ENCODE measurements around the gene PPP1R9A. TPM values are rescaled to one million over a fixed set of nuclear protein-coding genes. Genes with fewer than 3 reads are reported as not detected.

The PPP1R9A gene
- total RNA-seq, 2 donors from 2014 or later = not detected

DNA sequence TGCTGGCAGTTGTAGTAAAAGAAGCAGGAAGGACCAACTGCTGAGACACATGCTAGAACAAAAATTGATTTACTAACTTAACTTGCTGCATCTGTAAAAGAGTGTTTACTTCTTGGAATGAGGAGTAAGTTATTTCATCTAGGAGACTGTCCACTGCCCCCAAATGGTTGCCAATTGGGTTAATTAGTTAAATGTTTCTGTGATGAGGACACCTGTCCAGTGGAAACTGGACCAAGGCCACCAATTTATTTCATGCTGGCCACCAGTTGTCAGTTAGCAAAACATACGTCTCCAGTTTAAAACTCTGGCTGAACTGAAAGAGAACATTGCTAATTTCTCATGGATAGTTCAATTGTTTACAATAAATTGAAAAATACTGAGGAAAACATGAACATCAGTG is 191.7 kb downstream of the PPP1R9A start:
- H3K36me3 Mint-ChIP-seq (ENCODE audit: low read depth) = no peaks in the 10 kb centered on the region
- no peaks in the 10 kb centered on the region for H3K4me1 Mint-ChIP-seq
- H3K9me3 Mint-ChIP-seq = no peaks in the 10 kb centered on the region
- H3K27me3 Mint-ChIP-seq = no peaks in the 10 kb centered on the region
- no peak overlapping the region for H3K4me3 Mint-ChIP-seq
- ATAC-seq (replicated peaks) = no peak
- no peak overlapping the region for H3K27ac Mint-ChIP-seq

DNA sequence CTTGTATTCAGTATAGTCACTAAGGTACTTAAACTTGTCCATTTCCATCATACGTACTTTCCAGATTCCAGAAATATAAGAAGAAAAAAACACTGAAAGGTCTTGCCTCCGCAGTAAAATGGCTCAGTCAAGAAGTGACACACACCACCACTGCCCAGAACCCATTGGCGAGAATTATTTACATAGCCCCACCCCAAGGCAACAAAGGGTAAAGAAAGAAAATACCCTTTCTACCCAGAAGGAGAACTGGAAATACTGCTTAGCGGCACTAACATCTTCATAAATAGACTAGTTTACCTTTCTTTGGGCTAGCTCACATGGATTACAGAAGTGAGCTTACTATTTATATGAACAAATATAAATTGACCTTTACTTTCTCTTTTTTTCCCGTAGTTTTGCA is 194.0 kb downstream of the PPP1R9A start:
- Mint-ChIP-seq H3K36me3 (ENCODE audit: low read depth) (no peaks in the 10 kb centered on the region), H3K4me3 (no peak overlapping the region), H3K9me3 (no peaks in the 10 kb centered on the region), H3K27ac (no peak overlapping the region), H3K4me1 (no peaks in the 10 kb centered on the region), H3K27me3 (no peaks in the 10 kb centered on the region)
- no peak for ATAC-seq (replicated peaks)

DNA sequence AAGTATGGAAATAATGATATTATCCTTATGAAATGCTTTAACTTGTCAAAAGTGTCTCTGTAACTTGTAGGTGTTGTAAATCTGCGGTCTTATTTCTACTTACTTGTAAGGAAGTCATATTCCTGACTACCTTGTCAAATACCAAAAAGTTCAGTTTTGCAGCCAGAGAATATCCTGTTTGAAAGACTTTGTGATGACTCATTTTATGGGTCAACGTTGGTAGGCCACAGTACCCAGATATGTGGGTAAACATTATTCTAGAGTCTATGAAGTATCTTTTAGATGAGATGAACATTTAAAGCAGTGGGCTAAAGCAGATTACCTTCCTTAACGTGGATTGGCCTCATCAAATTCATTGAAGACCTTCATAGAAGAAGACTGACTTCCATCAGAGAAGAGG is 195.3 kb downstream of the PPP1R9A start:
- Mint-ChIP-seq H3K4me1 (no peaks in the 10 kb centered on the region), H3K36me3 (ENCODE audit: low read depth) (no peaks in the 10 kb centered on the region)
- no peak for ATAC-seq (replicated peaks)

DNA sequence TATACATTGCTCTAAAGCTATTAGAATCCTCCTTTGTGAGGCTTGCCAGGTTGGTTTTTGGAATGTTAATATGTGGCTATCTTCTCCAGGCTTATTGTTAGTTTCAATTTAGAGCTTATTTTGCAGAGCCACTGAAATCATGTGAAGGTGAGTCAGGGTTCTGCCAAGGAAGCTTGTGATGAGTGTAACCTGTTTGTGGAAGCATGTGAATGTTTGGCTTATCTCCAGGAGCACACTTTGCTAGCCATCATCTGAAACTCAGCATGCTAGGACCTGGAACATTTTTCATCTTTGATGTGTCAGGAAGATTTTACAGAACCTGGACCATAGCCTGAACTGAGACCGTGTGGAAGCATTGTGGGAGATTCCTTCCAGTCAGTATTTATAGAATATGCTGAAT is 197.3 kb downstream of the PPP1R9A start:
- no peak overlapping the region for H3K4me3 Mint-ChIP-seq
- H3K27ac Mint-ChIP-seq = no peak overlapping the region
- no peaks in the 10 kb centered on the region for H3K4me1 Mint-ChIP-seq
- ATAC-seq (replicated peaks) = no peak
- no peaks in the 10 kb centered on the region for H3K9me3 Mint-ChIP-seq
- peaks cover 2% of the 10 kb centered on the region for H3K27me3 Mint-ChIP-seq
- no peaks in the 10 kb centered on the region for H3K36me3 Mint-ChIP-seq (ENCODE audit: low read depth)

More for the DNA sequence above, 195.3 kb downstream of the PPP1R9A start:
- H3K27ac Mint-ChIP-seq = no peak overlapping the region
- H3K27me3 Mint-ChIP-seq = no peaks in the 10 kb centered on the region
- H3K9me3 Mint-ChIP-seq = no peaks in the 10 kb centered on the region
- H3K4me3 Mint-ChIP-seq = no peak overlapping the region

DNA sequence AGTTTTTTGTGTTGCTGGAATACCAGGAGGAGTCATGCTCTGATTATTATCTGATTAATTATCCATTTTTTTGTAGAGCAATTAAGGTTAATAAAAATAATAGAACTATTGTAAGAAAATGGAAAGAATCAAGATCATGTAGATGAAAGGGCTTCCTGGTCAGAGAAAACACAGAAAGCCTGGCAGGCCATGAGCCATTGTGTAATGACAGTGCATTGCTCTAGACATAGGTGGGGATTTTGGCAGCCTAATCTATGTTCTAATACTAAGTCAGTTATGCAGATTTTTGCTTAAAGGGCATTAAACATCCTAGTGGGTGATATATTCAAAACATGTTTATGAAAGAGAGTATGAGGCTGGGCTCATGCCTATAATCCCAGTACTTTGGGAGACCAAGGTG is 198.2 kb downstream of the PPP1R9A start:
- no peak for ATAC-seq (replicated peaks)
- Mint-ChIP-seq H3K9me3 (no peaks in the 10 kb centered on the region), H3K36me3 (ENCODE audit: low read depth) (no peaks in the 10 kb centered on the region), H3K4me1 (no peaks in the 10 kb centered on the region), H3K27ac (no peak overlapping the region), H3K27me3 (peaks cover 2% of the 10 kb centered on the region), H3K4me3 (no peak overlapping the region)

DNA sequence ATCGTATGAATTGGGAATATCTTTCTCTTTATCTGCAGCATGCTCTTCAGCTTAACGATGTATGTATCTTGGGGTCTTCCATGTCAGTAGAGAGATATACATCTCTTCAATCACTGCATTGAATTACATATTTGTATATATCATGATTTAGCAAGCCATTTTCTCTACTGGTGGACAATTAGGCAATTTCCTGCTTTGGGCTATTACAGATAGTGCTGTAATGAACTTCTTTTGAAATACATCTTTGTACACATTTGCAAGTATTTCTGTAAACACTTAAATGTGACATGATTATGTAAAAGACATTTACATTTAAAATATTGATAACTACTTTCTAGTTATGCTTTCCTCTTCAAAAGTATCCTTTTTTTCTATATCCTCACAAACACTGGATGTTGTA is 199.0 kb downstream of the PPP1R9A start:
- ATAC-seq (replicated peaks) = no peak
- Mint-ChIP-seq H3K27ac (no peak overlapping the region), H3K4me3 (no peak overlapping the region), H3K9me3 (no peaks in the 10 kb centered on the region), H3K27me3 (peaks cover 3% of the 10 kb centered on the region), H3K36me3 (ENCODE audit: low read depth) (no peaks in the 10 kb centered on the region), H3K4me1 (no peaks in the 10 kb centered on the region)

DNA sequence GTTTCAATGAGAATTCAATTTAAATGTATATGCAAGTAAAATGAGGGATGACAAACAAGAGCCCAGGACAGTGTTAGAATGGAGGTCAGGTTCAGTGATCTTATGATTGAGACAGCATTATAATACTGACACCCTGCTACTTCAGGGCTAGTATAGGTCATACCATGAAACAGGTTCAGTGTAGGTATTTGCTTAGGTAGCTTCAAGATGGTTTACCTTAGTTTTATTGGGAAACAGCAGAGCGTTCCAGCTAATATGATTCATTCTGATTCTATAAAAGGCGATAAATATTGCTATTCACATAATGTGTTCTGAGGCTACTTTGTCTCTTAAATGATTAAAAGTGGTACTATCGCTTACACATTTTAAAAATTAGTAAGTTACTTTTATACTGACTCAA is 203.3 kb downstream of the PPP1R9A start:
- no peak overlapping the region for H3K27ac Mint-ChIP-seq
- H3K4me3 Mint-ChIP-seq = no peak overlapping the region
- H3K36me3 Mint-ChIP-seq (ENCODE audit: low read depth) = no peaks in the 10 kb centered on the region
- ATAC-seq (replicated peaks) = no peak
- no peaks in the 10 kb centered on the region for H3K4me1 Mint-ChIP-seq
- H3K9me3 Mint-ChIP-seq = no peaks in the 10 kb centered on the region
- H3K27me3 Mint-ChIP-seq = peaks cover 6% of the 10 kb centered on the region

DNA sequence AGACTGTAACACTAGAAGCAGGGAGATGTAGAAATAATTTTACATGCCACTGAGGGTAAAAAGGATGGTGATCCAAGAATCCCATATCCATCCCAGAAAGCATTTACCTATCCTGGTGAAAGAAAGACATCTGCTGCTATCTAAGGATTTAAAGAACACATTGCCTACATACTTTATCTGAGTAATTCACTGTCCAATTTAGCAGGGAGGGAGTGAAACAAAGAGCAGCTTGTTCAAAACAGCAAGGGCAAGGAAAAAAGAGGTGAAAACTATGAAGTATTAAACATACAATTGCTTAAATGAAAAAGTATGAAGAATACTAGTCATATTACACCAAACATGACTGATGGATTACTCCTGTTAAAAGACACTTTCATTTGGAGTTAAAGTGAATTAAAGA is 206.2 kb downstream of the PPP1R9A start:
- Mint-ChIP-seq H3K27ac (no peak overlapping the region), H3K4me3 (no peak overlapping the region), H3K9me3 (no peaks in the 10 kb centered on the region), H3K36me3 (ENCODE audit: low read depth) (no peaks in the 10 kb centered on the region), H3K4me1 (no peaks in the 10 kb centered on the region), H3K27me3 (peaks cover 4% of the 10 kb centered on the region)
- ATAC-seq (replicated peaks) = no peak

DNA sequence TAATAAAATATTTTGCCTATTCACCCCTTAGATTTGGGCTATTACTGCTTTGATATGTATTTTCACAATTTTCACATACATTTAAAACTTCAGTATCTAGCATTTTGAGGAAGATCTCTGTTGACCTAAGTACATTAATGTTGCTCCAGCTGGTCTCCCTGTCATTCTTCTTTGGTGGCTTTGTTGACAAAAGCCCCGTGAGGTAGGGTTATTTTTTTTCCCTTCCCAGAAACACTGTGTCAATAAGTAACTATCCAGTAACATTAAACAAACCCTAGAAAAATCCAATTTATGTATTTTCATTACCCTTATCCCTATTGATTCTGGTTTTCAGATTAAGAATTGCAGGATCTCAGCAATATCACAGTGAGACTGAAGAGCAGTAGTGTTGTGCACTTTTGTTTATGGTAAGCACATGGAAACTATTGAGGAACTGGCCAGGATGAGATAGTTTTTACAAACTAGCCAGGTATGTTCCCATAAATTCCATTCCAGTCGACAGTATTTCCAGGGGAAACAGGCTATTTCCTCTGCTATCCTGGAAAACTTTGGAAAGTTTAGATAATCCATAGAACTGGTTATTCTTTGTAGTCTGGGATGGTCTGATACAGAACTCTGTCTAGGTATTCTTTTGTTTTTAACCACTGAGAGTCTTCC is 218.8 kb downstream of the PPP1R9A start:
- Mint-ChIP-seq H3K9me3 (peaks cover 5% of the 10 kb centered on the region), H3K27ac (no peak overlapping the region), H3K36me3 (ENCODE audit: low read depth) (no peaks in the 10 kb centered on the region), H3K27me3 (no peaks in the 10 kb centered on the region), H3K4me3 (no peak overlapping the region), H3K4me1 (no peaks in the 10 kb centered on the region)
- no peak for ATAC-seq (replicated peaks)

DNA sequence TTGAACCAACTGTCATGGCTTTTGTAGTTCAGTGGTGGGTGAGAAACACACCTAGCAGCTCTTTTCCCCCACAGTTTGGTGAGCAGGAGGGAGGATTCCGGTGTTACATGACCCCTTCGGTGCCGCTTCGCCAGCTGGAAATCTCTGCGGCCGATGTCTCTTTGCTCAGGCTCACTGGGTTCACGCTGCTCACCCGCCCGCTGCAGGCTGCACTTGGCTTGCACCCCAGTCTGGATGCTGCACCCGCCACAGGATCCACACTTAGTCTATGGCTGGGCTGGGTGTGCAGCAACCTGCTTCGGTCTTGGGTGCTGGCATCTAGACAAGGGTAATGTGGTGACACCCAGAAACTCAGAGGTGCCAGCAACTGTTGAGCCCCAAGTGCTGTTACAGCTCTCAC is 225.1 kb downstream of the PPP1R9A start:
- no peaks in the 10 kb centered on the region for H3K27me3 Mint-ChIP-seq
- no peak overlapping the region for H3K4me3 Mint-ChIP-seq
- peaks cover 6% of the 10 kb centered on the region for H3K9me3 Mint-ChIP-seq
- H3K4me1 Mint-ChIP-seq = no peaks in the 10 kb centered on the region
- H3K27ac Mint-ChIP-seq = no peak overlapping the region
- no peak for ATAC-seq (replicated peaks)
- H3K36me3 Mint-ChIP-seq (ENCODE audit: low read depth) = no peaks in the 10 kb centered on the region

DNA sequence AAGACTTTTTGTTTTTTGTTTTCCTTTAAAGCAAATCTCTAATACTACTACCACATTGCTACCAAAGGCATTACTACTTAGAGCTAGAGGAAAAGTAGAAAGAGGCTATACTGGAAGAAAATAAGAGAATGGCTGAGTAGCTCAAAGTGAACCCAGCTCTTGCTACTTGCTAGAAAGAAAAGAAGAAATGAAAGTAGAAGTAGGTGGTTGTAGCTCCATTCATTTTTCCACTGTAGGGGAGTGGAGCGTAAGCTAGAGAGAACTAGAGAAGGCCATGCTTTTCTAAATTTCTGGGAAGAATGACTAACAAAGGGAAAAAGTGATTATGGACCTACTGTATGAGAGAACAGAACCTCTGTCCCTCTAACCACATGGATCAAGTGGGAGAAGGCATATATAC is 232.5 kb downstream of the PPP1R9A start:
- no peaks in the 10 kb centered on the region for H3K4me1 Mint-ChIP-seq
- no peaks in the 10 kb centered on the region for H3K27me3 Mint-ChIP-seq
- ATAC-seq (replicated peaks) = no peak
- no peak overlapping the region for H3K27ac Mint-ChIP-seq
- no peaks in the 10 kb centered on the region for H3K36me3 Mint-ChIP-seq (ENCODE audit: low read depth)
- H3K9me3 Mint-ChIP-seq = no peaks in the 10 kb centered on the region
- H3K4me3 Mint-ChIP-seq = no peak overlapping the region

DNA sequence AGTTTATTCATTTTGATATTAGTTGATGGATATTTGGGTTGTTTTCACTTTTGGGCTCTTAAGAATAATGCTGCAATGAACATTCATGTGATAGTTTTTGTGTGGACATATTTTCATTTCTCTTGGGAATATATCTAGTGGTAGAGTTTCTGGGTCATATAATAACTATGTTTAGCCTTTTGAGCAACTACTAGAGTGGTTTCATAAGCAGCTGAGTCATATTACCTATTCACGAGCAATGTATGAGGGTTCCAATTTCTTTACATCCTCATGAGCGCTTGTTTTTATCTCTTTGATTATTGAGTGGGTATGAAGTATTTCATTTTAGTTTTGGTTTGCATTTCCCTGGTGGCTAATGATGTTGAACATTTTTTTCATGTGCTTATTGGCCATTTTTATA is 234.4 kb downstream of the PPP1R9A start:
- Mint-ChIP-seq H3K27me3 (peaks cover 4% of the 10 kb centered on the region), H3K4me1 (no peaks in the 10 kb centered on the region), H3K4me3 (no peak overlapping the region), H3K27ac (no peak overlapping the region), H3K9me3 (no peaks in the 10 kb centered on the region), H3K36me3 (ENCODE audit: low read depth) (no peaks in the 10 kb centered on the region)
- no peak for ATAC-seq (replicated peaks)

DNA sequence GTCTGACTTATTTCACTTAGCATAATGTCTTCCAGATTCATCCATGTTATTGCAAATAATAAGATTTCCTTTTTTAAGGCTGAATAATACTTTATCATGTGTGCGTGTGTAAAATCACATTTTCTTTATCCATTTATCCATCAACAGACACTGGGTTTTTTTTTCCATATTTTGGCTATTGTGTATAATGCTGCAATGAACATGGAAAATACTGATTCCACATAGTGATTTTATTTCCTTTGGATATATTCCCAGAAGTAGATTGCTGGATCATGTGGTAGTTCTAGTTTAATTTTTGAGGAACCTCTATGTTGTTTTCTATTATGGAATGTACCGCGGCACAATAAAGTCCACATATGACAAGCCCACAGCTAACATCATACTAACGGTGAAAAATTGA is 236.9 kb downstream of the PPP1R9A start:
- no peaks in the 10 kb centered on the region for H3K9me3 Mint-ChIP-seq
- no peaks in the 10 kb centered on the region for H3K36me3 Mint-ChIP-seq (ENCODE audit: low read depth)
- H3K4me3 Mint-ChIP-seq = no peak overlapping the region
- no peak for ATAC-seq (replicated peaks)
- peaks cover 4% of the 10 kb centered on the region for H3K27me3 Mint-ChIP-seq
- H3K27ac Mint-ChIP-seq = no peak overlapping the region
- H3K4me1 Mint-ChIP-seq = no peaks in the 10 kb centered on the region

DNA sequence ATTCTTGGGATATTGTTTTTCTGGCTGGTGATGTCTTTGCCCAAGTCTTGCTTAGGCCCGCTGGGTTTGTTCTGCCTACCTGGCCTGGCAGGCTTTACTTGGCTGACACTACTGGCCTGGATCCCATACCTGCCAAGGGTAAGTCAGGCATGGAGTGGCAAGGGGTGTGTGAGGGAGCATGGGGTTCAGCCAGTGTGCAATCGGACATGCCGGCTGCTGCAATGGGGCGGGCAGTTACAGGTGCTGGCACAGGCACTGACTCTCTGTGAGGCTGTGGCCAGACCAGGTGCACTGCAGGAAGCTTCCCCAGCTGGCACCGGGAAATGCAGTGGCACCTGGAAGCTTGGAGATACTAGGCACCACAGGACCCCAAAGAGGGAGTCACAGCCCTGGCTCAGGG is 248.6 kb downstream of the PPP1R9A start:
- H3K27me3 Mint-ChIP-seq = no peaks in the 10 kb centered on the region
- ATAC-seq (replicated peaks) = no peak
- no peaks in the 10 kb centered on the region for H3K9me3 Mint-ChIP-seq
- H3K36me3 Mint-ChIP-seq (ENCODE audit: low read depth) = no peaks in the 10 kb centered on the region
- no peak overlapping the region for H3K27ac Mint-ChIP-seq
- no peak overlapping the region for H3K4me3 Mint-ChIP-seq
- no peaks in the 10 kb centered on the region for H3K4me1 Mint-ChIP-seq

DNA sequence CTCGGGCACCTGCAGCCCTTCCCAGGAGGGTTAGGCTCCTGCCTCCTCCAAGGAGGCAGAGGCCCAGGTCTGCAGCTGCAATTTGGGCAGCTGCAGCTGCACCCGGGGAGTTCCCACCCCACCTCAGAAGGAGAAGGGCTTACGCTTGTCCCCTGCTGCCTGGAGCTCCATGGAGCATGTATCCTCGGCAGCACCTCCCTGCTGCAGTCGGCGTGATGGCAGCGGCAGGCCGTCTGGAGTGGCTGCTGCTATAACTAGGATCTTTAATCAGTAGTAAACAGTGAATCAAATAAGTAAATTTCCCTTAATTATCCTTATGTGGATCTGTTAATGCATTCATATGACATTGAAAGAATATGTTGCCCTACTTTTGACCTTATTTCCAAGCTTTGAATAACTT is 250.0 kb downstream of the PPP1R9A start:
- no peak overlapping the region for H3K4me3 Mint-ChIP-seq
- no peak overlapping the region for H3K27ac Mint-ChIP-seq
- no peaks in the 10 kb centered on the region for H3K4me1 Mint-ChIP-seq
- no peaks in the 10 kb centered on the region for H3K27me3 Mint-ChIP-seq
- no peaks in the 10 kb centered on the region for H3K9me3 Mint-ChIP-seq
- no peak for ATAC-seq (replicated peaks)
- H3K36me3 Mint-ChIP-seq (ENCODE audit: low read depth) = no peaks in the 10 kb centered on the region

DNA sequence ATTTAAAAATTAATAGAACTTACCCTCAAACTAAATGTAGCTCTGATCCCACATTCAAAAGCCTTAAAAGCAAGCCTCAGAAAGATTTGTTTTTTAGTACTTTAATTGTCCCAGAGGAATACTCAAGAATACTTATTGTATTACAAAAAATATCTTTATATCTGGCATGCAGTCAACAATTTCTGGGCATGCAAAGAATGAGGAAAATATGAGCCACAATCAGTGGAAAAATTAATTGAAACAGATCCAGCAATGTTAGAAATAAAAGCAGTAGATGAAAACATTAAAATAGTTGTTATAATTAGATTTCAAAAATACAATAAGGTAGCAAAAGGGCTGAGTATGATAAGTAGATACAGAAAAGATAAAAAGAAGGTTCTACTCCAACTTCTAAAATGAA is 262.3 kb downstream of the PPP1R9A start:
- H3K9me3 Mint-ChIP-seq = no peaks in the 10 kb centered on the region
- H3K4me1 Mint-ChIP-seq = no peaks in the 10 kb centered on the region
- ATAC-seq (replicated peaks) = no peak
- H3K36me3 Mint-ChIP-seq (ENCODE audit: low read depth) = no peaks in the 10 kb centered on the region
- peaks cover 11% of the 10 kb centered on the region for H3K27me3 Mint-ChIP-seq
- H3K4me3 Mint-ChIP-seq = no peak overlapping the region
- H3K27ac Mint-ChIP-seq = no peak overlapping the region
